Motor neuron (in vitro differentiated cells): Measurements from ENCODE around the gene PRUNE2. TPM values are rescaled to one million over a fixed set of nuclear protein-coding genes. Genes with fewer than 3 reads are reported as not detected.

Source experiments
- ATAC-seq, 8 experiments: fragments of 200-7000 bp; cut with Tn5 transposase; replicated peaks in 6 of 8; 2 replicates each; pipeline ENCODE4 v1.8.0; 2021; ENCODE audit warnings: mild to moderate bottlenecking in 8 of 8, moderate library complexity in 8 of 8
- H3K27ac ChIP-seq, 2 donors: fragments of 250-450 bp; sonication (Bioruptor Pico); 2 replicates each; pipeline ENCODE4 v1.9.0; 2021; ENCODE audit warnings: antibody characterized with exemption in 2 of 2, mild to moderate bottlenecking in 2 of 2, moderate library complexity in 1 of 2
- H3K4me1 ChIP-seq, 2 donors: fragments of 250-450 bp; sonication (Bioruptor Pico); replicated peaks in 1 of 2; 2 replicates each; pipeline ENCODE4 v1.6.1; 2021; ENCODE audit warnings: antibody characterized with exemption in 2 of 2, mild to moderate bottlenecking in 2 of 2, moderate library complexity in 1 of 2
- H3K4me3 ChIP-seq, 5 donors: fragments of 250-450 bp; sonication (Bioruptor Pico); 2 replicates each; pipeline ENCODE4 v1.9.0; 2021; ENCODE audit warnings: antibody characterized with exemption in 5 of 5, mild to moderate bottlenecking in 5 of 5, moderate library complexity in 4 of 5
- WGBS, 10 experiments: fragments of 450-650 bp; shearing (Covaris generic); methylation state at CpG; one replicate each; pipeline ENCODE4 v1.0.0; 2022; 5-methylcytosine and 5-hydroxymethylcytosine counted together
- in situ Hi-C, 9 experiments: fragments of 400-800 bp; cut with MboI; loops; one replicate each; pipeline ENCODE4 v1.15.0; 2021; ENCODE audit warnings: low sequenced_read_pairs in 9 of 9, low pct_unique_long_range_greater_than_20kb in 2 of 9; ENCODE audit not compliant: unreplicated experiment in 9 of 9
- total RNA-seq, 8 experiments: library from RNA; unstranded; fragments of 300-600 nt; gene quantifications; 2 replicates each; pipeline versions ENCODE4 v1.2.3 to v1.2.4, GENCODE V29; 2022

The PRUNE2 gene
- total RNA-seq, 8 experiments from 2014 or later: 0.56 to 54.5 (median 11.4) TPM

- no peak overlapping the region for H3K27ac ChIP-seq
- ATAC-seq: no peak
Observed at GRCh38 chr9:76619197-76619596, 286.7 kb downstream of the PRUNE2 start.

GRCh38 chr9:76618762-76619161, 287.2 kb downstream of the PRUNE2 start:
- in situ Hi-C loops: no loop called here
- Histone ChIP-seq H3K4me3 (no peak overlapping the region), H3K27ac (no peak overlapping the region), H3K4me1 (no peaks in the 10 kb centered on the region)
- 0 to 86% (median 20%) methylated on average over 1 to 4 of the region's 4 CpGs; no CpG with 5 or more reads in 3 of the 10 experiments for WGBS, 10 experiments
- ATAC-seq: peak in 1 of 8 experiments; percentile 17

More at GRCh38 chr9:76619197-76619596, 286.7 kb downstream of the PRUNE2 start:
- Histone ChIP-seq H3K4me1 (peaks cover 2 to 3% of the 10 kb centered on the region in 2 donors), H3K4me3 (no peak overlapping the region)
- in situ Hi-C loops: no loop called here

- H3K27ac ChIP-seq: no peak overlapping the region
- no peaks in the 10 kb centered on the region for H3K4me1 ChIP-seq
- no peak overlapping the region for H3K4me3 ChIP-seq
- WGBS, 10 experiments: 62 to 100% (median 93%) methylated on average over 1 to 3 of the region's 3 CpGs; no CpG with 5 or more reads in 3 of the 10 experiments
- ATAC-seq: no peak
- in situ Hi-C loops: no loop called here
Observed at GRCh38 chr9:76617497-76618175, 288.3 kb downstream of the PRUNE2 start.

- WGBS, 10 experiments: 20 to 100% (median 74%) methylated on average over 1 to 2 of the region's 2 CpGs
- in situ Hi-C loops: no loop called here
- H3K27ac ChIP-seq: no peak overlapping the region
- H3K4me3 ChIP-seq: no peak overlapping the region
- peaks cover 0 to under 1% of the 10 kb centered on the region in 2 donors for H3K4me1 ChIP-seq
- no peak for ATAC-seq
Observed at GRCh38 chr9:76616780-76617179, 289.1 kb downstream of the PRUNE2 start.

- ATAC-seq: peak in 1 of 8 experiments; percentile 67
- H3K4me3 ChIP-seq: no peak overlapping the region
Observed at GRCh38 chr9:76615177-76615603, 290.7 kb downstream of the PRUNE2 start.

GRCh38 chr9:76613974-76614373, 291.9 kb downstream of the PRUNE2 start:
- no peak overlapping the region for H3K27ac ChIP-seq
- 71 to 100% (median 88%) methylated on average over 1 to 4 of the region's 4 CpGs; no CpG with 5 or more reads in 1 of the 10 experiments for WGBS, 10 experiments
- no peak overlapping the region for H3K4me3 ChIP-seq
- in situ Hi-C loops: no loop called here
- peaks cover 17 to 20% of the 10 kb centered on the region in 2 donors for H3K4me1 ChIP-seq
- no peak for ATAC-seq

More at GRCh38 chr9:76615177-76615603, 290.7 kb downstream of the PRUNE2 start:
- in situ Hi-C loops: no loop called here
- Histone ChIP-seq H3K27ac (no peak overlapping the region), H3K4me1 (peaks cover 7 to 9% of the 10 kb centered on the region in 2 donors)
- WGBS, 10 experiments: 31 to 100% (median 88%) methylated on average over 2 to 7 of the region's 8 CpGs

GRCh38 chr9:76613150-76613781, 292.6 kb downstream of the PRUNE2 start:
- H3K4me1 ChIP-seq: peaks cover 17 to 20% of the 10 kb centered on the region in 2 donors
- 63 to 100% (median 90%) methylated on average over 2 to 8 of the region's 8 CpGs for WGBS, 10 experiments
- in situ Hi-C loops: no loop called here
- ATAC-seq: no peak
- no peak overlapping the region for H3K4me3 ChIP-seq
- H3K27ac ChIP-seq: no peak overlapping the region

GRCh38 chr9:76610011-76610352, 295.9 kb downstream of the PRUNE2 start:
- H3K4me1 ChIP-seq: peaks cover 17 to 20% of the 10 kb centered on the region in 2 donors
- peak in 7 of 8 experiments; percentile 64 to 100 (median 100) for ATAC-seq
- in situ Hi-C loops: no loop called here

GRCh38 chr9:76609285-76610010, 296.5 kb downstream of the PRUNE2 start:
- in situ Hi-C loops: no loop called here
- Histone ChIP-seq H3K4me1 (peaks cover 17 to 20% of the 10 kb centered on the region in 2 donors), H3K4me3 (no peak overlapping the region), H3K27ac (peak overlapping the region in 1 of 2 donors; percentile 23)
- ATAC-seq: peak in 5 of 8 experiments; percentile 40 to 54 (median 49)
- 78 to 100% (median 90%) methylated on average over 1 to 6 of the region's 6 CpGs for WGBS, 10 experiments

More at GRCh38 chr9:76610011-76610352, 295.9 kb downstream of the PRUNE2 start:
- Histone ChIP-seq H3K27ac (peak overlapping the region in 1 of 2 donors; percentile 23), H3K4me3 (no peak overlapping the region)
- WGBS, 10 experiments: 0 to 57% (median 26%) methylated on average over 1 to 4 of the region's 5 CpGs; no CpG with 5 or more reads in 4 of the 10 experiments

- 39 to 100% (median 94%) methylated on average over 2 to 3 of the region's 4 CpGs; no CpG with 5 or more reads in 2 of the 10 experiments for whole genome bisulfite sequencing, 10 experiments
- in situ Hi-C loops: no loop called here
- H3K27ac ChIP-seq: no peak overlapping the region
- no peak overlapping the region for H3K4me3 ChIP-seq
- ATAC-seq: no peak
- peaks cover 17 to 20% of the 10 kb centered on the region in 2 donors for H3K4me1 ChIP-seq
Observed at GRCh38 chr9:76608575-76609273, 297.2 kb downstream of the PRUNE2 start.

- peaks cover 17 to 20% of the 10 kb centered on the region in 2 donors for H3K4me1 ChIP-seq
- WGBS, 10 experiments: 0 to 100% (median 88%) methylated on average over 1 to 3 of the region's 4 CpGs; no CpG with 5 or more reads in 1 of the 10 experiments
- H3K4me3 ChIP-seq: no peak overlapping the region
- no peak overlapping the region for H3K27ac ChIP-seq
- no peak for ATAC-seq
- in situ Hi-C loops: no loop called here
Observed at GRCh38 chr9:76607730-76608436, 298.0 kb downstream of the PRUNE2 start.

- no peak overlapping the region for H3K27ac ChIP-seq
- peaks cover 12% of the 10 kb centered on the region in 2 donors for H3K4me1 ChIP-seq
- WGBS, 10 experiments: 54 to 100% (median 84%) methylated on average over 1 to 4 of the region's 5 CpGs
- in situ Hi-C loops: no loop called here
- no peak for ATAC-seq
- H3K4me3 ChIP-seq: no peak overlapping the region
Observed at GRCh38 chr9:76605321-76605900, 300.5 kb downstream of the PRUNE2 start.
